ENCODE data around the gene SURF6. TPM values are rescaled to one million over a fixed set of nuclear protein-coding genes. Genes with fewer than 3 reads are reported as not detected.
"Not testable (repeated sequence)": the region's sequence is repeated elsewhere in the genome, so short reads cannot be mapped to it uniquely, and the experiment has no call there.

The SURF6 gene
- total RNA-seq, 2 experiments from 2014 or later: 16.9 to 18.2 TPM

GRCh38 chr9:133323211-133323610, 12.8 kb downstream of the SURF6 start:
- Mint-ChIP-seq H3K36me3 (no peaks in the 10 kb centered on the region), H3K27me3 (peaks cover 3% of the 10 kb centered on the region), H3K9me3 (no peaks in the 10 kb centered on the region), H3K4me1 (ENCODE audit: low read depth) (no peaks in the 10 kb centered on the region), H3K4me3 (no peak overlapping the region), H3K27ac (no peak overlapping the region)
- CTCF ChIA-PET: no interaction called here
- POLR2A ChIA-PET: no interaction called here
- intact Hi-C loops (cut with micrococcal nuclease): no loop called here
- DNase-seq: no peak

GRCh38 chr9:133322701-133323100, 13.3 kb downstream of the SURF6 start:
- H3K27ac Mint-ChIP-seq: no peak overlapping the region
- ChIA-PET CTCF (interaction anchor here (0.7 kb wide), 1 partner anchor 24 kb away, joined by 3 read pairs; no protein-coding TSS in a partner anchor), POLR2A (no interaction called here)
- peaks cover 3% of the 10 kb centered on the region for H3K27me3 Mint-ChIP-seq
- no peak overlapping the region for H3K4me3 Mint-ChIP-seq
- H3K9me3 Mint-ChIP-seq: no peaks in the 10 kb centered on the region
- intact Hi-C loops (cut with micrococcal nuclease): no loop called here
- no peaks in the 10 kb centered on the region for H3K4me1 Mint-ChIP-seq (ENCODE audit: low read depth)
- H3K36me3 Mint-ChIP-seq: no peaks in the 10 kb centered on the region
- DNase-seq: no peak

- peaks cover 3% of the 10 kb centered on the region for H3K27me3 Mint-ChIP-seq
- no peak for DNase-seq
- no peaks in the 10 kb centered on the region for H3K36me3 Mint-ChIP-seq
- H3K27ac Mint-ChIP-seq: no peak overlapping the region
- no peaks in the 10 kb centered on the region for H3K4me1 Mint-ChIP-seq (ENCODE audit: low read depth)
- ChIA-PET POLR2A (no interaction called here), CTCF (no interaction called here)
- H3K4me3 Mint-ChIP-seq: no peak overlapping the region
- no peaks in the 10 kb centered on the region for H3K9me3 Mint-ChIP-seq
- intact Hi-C loops (cut with micrococcal nuclease): no loop called here
Observed at GRCh38 chr9:133321411-133321935, 14.5 kb downstream of the SURF6 start.

- intact Hi-C loops (cut with micrococcal nuclease): no loop called here
- ChIA-PET POLR2A (no interaction called here), CTCF (interaction anchor here (0.8 kb wide), 1 partner anchor 9 kb away, joined by 5 read pairs; no protein-coding TSS in a partner anchor)
- Mint-ChIP-seq H3K4me3 (no peak overlapping the region), H3K27me3 (peaks cover 5% of the 10 kb centered on the region), H3K36me3 (no peaks in the 10 kb centered on the region), H3K27ac (no peak overlapping the region), H3K4me1 (ENCODE audit: low read depth) (no peaks in the 10 kb centered on the region), H3K9me3 (no peaks in the 10 kb centered on the region)
- no peak for DNase-seq
Observed at GRCh38 chr9:133320421-133320881, 15.5 kb downstream of the SURF6 start.

GRCh38 chr9:133317551-133317950, 18.4 kb downstream of the SURF6 start:
- DNase-seq; H3K4me3 Mint-ChIP-seq; H3K27me3 Mint-ChIP-seq; H3K9me3 Mint-ChIP-seq; CTCF ChIA-PET; intact Hi-C loops (cut with micrococcal nuclease); H3K4me1 Mint-ChIP-seq (ENCODE audit: low read depth); POLR2A ChIA-PET; H3K36me3 Mint-ChIP-seq; H3K27ac Mint-ChIP-seq: not testable (repeated sequence)

- CTCF ChIA-PET: no interaction called here
- no peak overlapping the region for H3K27ac Mint-ChIP-seq
- H3K4me3 Mint-ChIP-seq: no peak overlapping the region
- no peaks in the 10 kb centered on the region for H3K4me1 Mint-ChIP-seq (ENCODE audit: low read depth)
- peaks cover 2% of the 10 kb centered on the region for H3K27me3 Mint-ChIP-seq
- no peaks in the 10 kb centered on the region for H3K9me3 Mint-ChIP-seq
- intact Hi-C loops (cut with micrococcal nuclease): no loop called here
- POLR2A ChIA-PET: no interaction called here
- DNase-seq: no peak
- no peaks in the 10 kb centered on the region for H3K36me3 Mint-ChIP-seq
Observed at GRCh38 chr9:133315997-133316396, 20.0 kb downstream of the SURF6 start.

GRCh38 chr9:133309608-133310007, 26.4 kb downstream of the SURF6 start:
- intact Hi-C loops (cut with micrococcal nuclease): no loop called here
- POLR2A ChIA-PET: no interaction called here
- no peak overlapping the region for H3K27ac Mint-ChIP-seq

GRCh38 chr9:133307301-133307700, 28.7 kb downstream of the SURF6 start:
- POLR2A ChIA-PET: no interaction called here
- no peaks in the 10 kb centered on the region for H3K36me3 Mint-ChIP-seq
- CTCF ChIA-PET: no interaction called here
- no peaks in the 10 kb centered on the region for H3K9me3 Mint-ChIP-seq
- no peak overlapping the region for H3K4me3 Mint-ChIP-seq
- no peak overlapping the region for H3K27ac Mint-ChIP-seq
- no peak for DNase-seq
- no peaks in the 10 kb centered on the region for H3K4me1 Mint-ChIP-seq (ENCODE audit: low read depth)
- intact Hi-C loops (cut with micrococcal nuclease): no loop called here
- peaks cover 11% of the 10 kb centered on the region for H3K27me3 Mint-ChIP-seq

More at GRCh38 chr9:133309608-133310007, 26.4 kb downstream of the SURF6 start:
- CTCF ChIA-PET: no interaction called here
- Mint-ChIP-seq H3K27me3 (peaks cover 11% of the 10 kb centered on the region), H3K36me3 (no peaks in the 10 kb centered on the region), H3K9me3 (no peaks in the 10 kb centered on the region), H3K4me1 (ENCODE audit: low read depth) (no peaks in the 10 kb centered on the region), H3K4me3 (no peak overlapping the region)
- no peak for DNase-seq

- no peak overlapping the region for H3K4me3 Mint-ChIP-seq
- DNase-seq: no peak
- intact Hi-C loops (cut with micrococcal nuclease): no loop called here
- ChIA-PET CTCF (interaction anchor here (0.9 kb wide), 1 partner anchor 121 kb away, joined by 4 read pairs; no protein-coding TSS in a partner anchor), POLR2A (no interaction called here)
- H3K4me1 Mint-ChIP-seq (ENCODE audit: low read depth): no peaks in the 10 kb centered on the region
- peaks cover 11% of the 10 kb centered on the region for H3K27me3 Mint-ChIP-seq
- no peak overlapping the region for H3K27ac Mint-ChIP-seq
- no peaks in the 10 kb centered on the region for H3K9me3 Mint-ChIP-seq
- H3K36me3 Mint-ChIP-seq: no peaks in the 10 kb centered on the region
Observed at GRCh38 chr9:133306242-133307204, 29.5 kb downstream of the SURF6 start.

- H3K4me1 Mint-ChIP-seq (ENCODE audit: low read depth): no peaks in the 10 kb centered on the region
- no peak overlapping the region for H3K4me3 Mint-ChIP-seq
- H3K27me3 Mint-ChIP-seq: peaks cover 11% of the 10 kb centered on the region
- no peak for DNase-seq
- H3K36me3 Mint-ChIP-seq: no peaks in the 10 kb centered on the region
- intact Hi-C loops (cut with micrococcal nuclease): no loop called here
- ChIA-PET CTCF (interaction anchor here (0.9 kb wide), 1 partner anchor 120 kb away, joined by 4 read pairs; no protein-coding TSS in a partner anchor), POLR2A (no interaction called here)
- H3K9me3 Mint-ChIP-seq: no peaks in the 10 kb centered on the region
- H3K27ac Mint-ChIP-seq: no peak overlapping the region
Observed at GRCh38 chr9:133305731-133306130, 30.3 kb downstream of the SURF6 start.

- ChIA-PET POLR2A (no interaction called here), CTCF (no interaction called here)
- Mint-ChIP-seq H3K36me3 (no peaks in the 10 kb centered on the region), H3K27ac (no peak overlapping the region), H3K27me3 (peaks cover 7% of the 10 kb centered on the region), H3K4me3 (no peak overlapping the region), H3K9me3 (no peaks in the 10 kb centered on the region), H3K4me1 (ENCODE audit: low read depth) (no peaks in the 10 kb centered on the region)
- intact Hi-C loops (cut with micrococcal nuclease): no loop called here
- no peak for DNase-seq
Observed at GRCh38 chr9:133304477-133305377, 31.3 kb downstream of the SURF6 start.

- no peak for DNase-seq
- no peaks in the 10 kb centered on the region for H3K4me1 Mint-ChIP-seq (ENCODE audit: low read depth)
- H3K27me3 Mint-ChIP-seq: peaks cover under 1% of the 10 kb centered on the region
- POLR2A ChIA-PET: no interaction called here
- intact Hi-C loops (cut with micrococcal nuclease): no loop called here
- CTCF ChIA-PET: no interaction called here
- no peaks in the 10 kb centered on the region for H3K9me3 Mint-ChIP-seq
- no peak overlapping the region for H3K27ac Mint-ChIP-seq
- no peak overlapping the region for H3K4me3 Mint-ChIP-seq
- no peaks in the 10 kb centered on the region for H3K36me3 Mint-ChIP-seq
Observed at GRCh38 chr9:133304158-133304470, 31.9 kb downstream of the SURF6 start.

Measured in activated CD4-positive, alpha-beta memory T cell treated with anti-CD3 and anti-CD28 coated beads for 36 hours (primary cell).